Measurements from ENCODE around the gene ATP2A1.
A peak's percentile ranks its signal among the peaks of the same experiment; 100 is the strongest.

Gene ATP2A1

DNA sequence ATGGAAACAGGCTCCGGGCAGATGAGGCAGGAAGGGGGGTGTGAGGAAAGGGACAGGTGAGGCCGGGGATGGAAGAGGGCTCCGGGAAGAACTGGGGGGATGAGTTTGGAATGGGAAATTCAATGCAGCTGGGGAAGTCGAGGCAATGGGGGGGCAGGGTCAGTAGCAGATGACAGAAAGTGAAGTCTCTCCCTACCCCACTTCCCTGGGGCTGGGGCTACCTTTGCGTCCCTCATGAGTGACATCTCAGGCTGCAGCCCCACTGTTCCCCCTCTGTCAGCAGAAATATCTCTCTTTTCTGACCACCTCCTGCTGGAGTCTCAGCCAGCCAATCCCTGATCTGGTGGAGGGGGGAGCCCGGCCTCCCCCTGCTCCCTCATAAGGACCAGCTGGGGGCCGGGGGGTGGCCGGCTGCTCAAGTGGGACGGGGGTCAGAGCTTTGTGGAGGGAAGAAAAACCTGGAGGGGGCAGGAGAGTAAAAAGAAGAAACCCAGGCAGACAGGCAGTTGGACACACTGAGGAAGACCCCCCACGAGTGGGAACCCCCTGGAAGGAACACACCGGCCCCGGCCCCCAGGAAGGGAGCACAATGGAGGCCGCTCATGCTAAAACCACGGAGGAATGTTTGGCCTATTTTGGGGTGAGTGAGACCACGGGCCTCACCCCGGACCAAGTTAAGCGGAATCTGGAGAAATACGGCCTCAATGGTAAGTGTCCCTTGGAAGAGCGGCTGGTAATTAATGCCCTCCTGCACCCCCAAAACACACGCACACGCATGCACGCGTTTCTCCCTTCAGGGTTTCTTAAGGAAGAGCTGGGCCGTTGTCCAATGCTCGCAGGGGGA lies at the start of gene ATP2A1:
ATP2A1 (plus strand) TSS at position 406 of the 844 bp plus-strand sequence; CDS start at position 590, 184 bp downstream.
- Histone ChIP-seq H3K4me1 (peaks cover 28 to 89% (median 73%) of the 10 kb centered on the region in 10 experiments), H4K20me1 (peaks cover 0 to 41% (median 31%) of the 10 kb centered on the region in 11 experiments; a peak in 17 of 22 replicates), H3K4me2 (peak within 1 kb of the TSS; percentile 82 to 100 (median 98)), H3K27me3 (no peaks in the 10 kb centered on the region), H3K4me3 (peak within 1 kb of the TSS; percentile 66 to 80 (median 75)), H3K27ac (peak within 1 kb of the TSS in 9 of 11 experiments; percentile 44 to 81 (median 75); a peak in 18 of 22 replicates), H3K9ac (peak within 1 kb of the TSS; percentile 72 to 86 (median 82)), H3K9me3 (replicated peaks in 1 of 11) (no peaks in the 10 kb centered on the region), H3K36me3 (peaks cover 15 to 33% (median 20%) of the 10 kb centered on the region in 11 experiments)
- no peak for TF ChIP-seq Cebpa-rat (IDR thresholded peaks at IDR 0.05)

- Histone ChIP-seq H3K27me3 (no peaks in the 10 kb centered on the region), H3K36me3 (peaks cover 98 to 100% (median 100%) of the 10 kb centered on the region in 11 experiments), H3K9me3 (replicated peaks in 1 of 11) (no peaks in the 10 kb centered on the region), H3K27ac (no peak overlapping the region), H3K4me2 (no peak overlapping the region), H3K4me3 (no peak overlapping the region), H4K20me1 (peaks cover 96 to 100% (median 100%) of the 10 kb centered on the region in 11 experiments), H3K4me1 (peaks cover 10 to 20% (median 13%) of the 10 kb centered on the region in 10 experiments), H3K9ac (no peak overlapping the region; a peak in 1 of 22 replicates)
- no peak for TF ChIP-seq Cebpa-rat (IDR thresholded peaks at IDR 0.05)
Measured at GRCh38 chr16:28829747-28830146, 48.5 kb upstream of the ATP2A1 start.

DNA sequence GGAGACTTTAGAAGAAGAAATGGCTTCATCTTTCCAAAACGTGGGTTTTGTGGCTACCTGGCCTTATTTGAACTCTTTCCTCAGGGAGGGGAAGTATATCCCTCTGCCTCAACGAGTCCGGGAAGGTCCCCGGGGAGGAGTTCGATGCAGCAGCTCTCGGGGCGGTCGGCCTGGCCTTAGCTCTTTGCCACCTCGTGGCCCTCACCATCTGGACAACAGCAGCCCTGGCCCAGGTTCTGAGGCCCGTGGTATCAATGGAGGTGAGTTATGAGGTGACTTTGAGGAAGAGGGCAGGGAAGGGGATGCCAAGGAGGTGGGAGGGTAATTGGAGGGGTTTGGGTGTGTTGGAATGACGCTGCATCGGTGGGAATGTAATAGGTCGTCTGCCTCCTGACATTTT lies 47.8 kb upstream of the ATP2A1 start:
- H3K27me3 ChIP-seq = no peaks in the 10 kb centered on the region
- no peaks in the 10 kb centered on the region for H3K9me3 ChIP-seq (replicated peaks in 1 of 11)
- H3K4me3 ChIP-seq = no peak overlapping the region
- no peak for TF ChIP-seq Cebpa-rat (IDR thresholded peaks at IDR 0.05)
- H3K27ac ChIP-seq = no peak overlapping the region; a peak in 1 of 22 replicates
- peaks cover 96 to 100% (median 100%) of the 10 kb centered on the region in 11 experiments for H4K20me1 ChIP-seq
- H3K36me3 ChIP-seq = peaks cover 100% of the 10 kb centered on the region in 11 experiments
- peak overlapping the region in 4 of 11 experiments; percentile 3 to 42 (median 22); a peak in 1 of 22 replicates for H3K9ac ChIP-seq
- peaks cover 2 to 13% (median 5%) of the 10 kb centered on the region in 10 experiments; a peak in 17 of 20 replicates for H3K4me1 ChIP-seq
- H3K4me2 ChIP-seq = no peak overlapping the region

GRCh38 chr16:28834349-28834748 lies 43.9 kb upstream of the ATP2A1 start:
- TF ChIP-seq Cebpa-rat (IDR thresholded peaks at IDR 0.05) = no peak
- Histone ChIP-seq H3K27me3 (no peaks in the 10 kb centered on the region), H3K36me3 (peaks cover 89 to 100% (median 100%) of the 10 kb centered on the region in 11 experiments), H3K4me1 (peaks cover 0 to 22% (median 1%) of the 10 kb centered on the region in 10 experiments; a peak in 9 of 20 replicates), H3K9me3 (replicated peaks in 1 of 11) (no peaks in the 10 kb centered on the region), H3K27ac (no peak overlapping the region), H3K4me3 (no peak overlapping the region), H3K4me2 (no peak overlapping the region), H4K20me1 (peaks cover 73 to 100% (median 100%) of the 10 kb centered on the region in 11 experiments; a peak in 21 of 22 replicates), H3K9ac (no peak overlapping the region)

DNA sequence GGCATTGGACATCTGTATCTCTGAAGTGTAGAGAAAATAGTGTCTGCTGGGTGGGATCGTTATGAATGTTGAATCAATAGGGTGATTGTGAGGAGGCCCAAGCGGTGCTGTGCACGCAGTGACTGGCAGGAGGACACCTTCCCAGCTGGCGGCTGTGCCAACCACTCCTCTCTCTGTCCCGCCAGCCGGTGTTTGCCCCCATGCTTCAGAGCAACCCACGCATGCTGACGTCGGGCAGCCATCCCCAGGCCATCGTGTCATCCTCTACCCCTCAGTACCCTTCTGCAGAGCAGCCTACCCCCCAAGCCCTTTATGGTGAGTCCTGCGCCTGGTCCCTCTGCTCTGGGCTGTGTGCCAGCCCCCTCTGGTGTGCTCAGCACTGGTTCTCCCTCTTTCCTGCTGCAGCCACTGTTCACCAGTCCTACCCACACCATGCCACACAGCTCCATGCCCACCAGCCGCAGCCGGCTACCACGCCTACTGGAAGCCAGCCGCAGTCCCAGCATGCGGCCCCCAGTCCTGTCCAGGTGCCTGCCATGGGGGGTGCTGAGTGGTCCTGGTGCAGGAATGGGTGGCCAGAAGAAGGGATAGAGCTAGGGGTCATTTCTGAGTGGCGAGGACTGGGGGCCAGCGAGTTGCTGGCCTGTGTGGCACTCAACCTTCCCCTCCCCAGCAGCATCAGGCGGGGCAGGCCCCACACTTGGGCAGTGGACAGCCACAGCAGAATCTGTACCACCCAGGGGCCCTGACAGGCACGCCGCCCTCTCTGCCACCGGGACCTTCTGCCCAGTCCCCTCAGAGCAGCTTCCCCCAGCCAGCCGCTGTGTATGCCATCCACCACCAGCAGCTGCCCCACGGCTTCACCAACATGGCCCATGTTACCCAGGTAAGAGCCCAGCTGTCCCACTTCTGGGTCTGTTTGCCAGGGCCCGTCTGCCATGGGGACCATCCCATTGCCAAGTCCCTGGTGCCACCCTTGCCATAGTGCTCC lies 43.1 kb upstream of the ATP2A1 start:
- no peak overlapping the region for H3K9ac ChIP-seq
- H3K27me3 ChIP-seq = no peaks in the 10 kb centered on the region
- no peaks in the 10 kb centered on the region for H3K9me3 ChIP-seq (replicated peaks in 1 of 11)
- H3K4me2 ChIP-seq = no peak overlapping the region
- H4K20me1 ChIP-seq = peaks cover 65 to 100% (median 100%) of the 10 kb centered on the region in 11 experiments; a peak in 21 of 22 replicates
- peaks cover 80 to 97% (median 92%) of the 10 kb centered on the region in 11 experiments for H3K36me3 ChIP-seq
- H3K27ac ChIP-seq = no peak overlapping the region
- TF ChIP-seq Cebpa-rat (IDR thresholded peaks at IDR 0.05) = no peak
- H3K4me3 ChIP-seq = no peak overlapping the region
- peaks cover 0 to 30% (median 6%) of the 10 kb centered on the region in 10 experiments; a peak in 9 of 20 replicates for H3K4me1 ChIP-seq

- Histone ChIP-seq H4K20me1 (peaks cover 56 to 100% (median 93%) of the 10 kb centered on the region in 11 experiments; a peak in 21 of 22 replicates), H3K4me2 (no peak overlapping the region), H3K4me3 (no peak overlapping the region), H3K9ac (no peak overlapping the region), H3K27ac (no peak overlapping the region), H3K9me3 (replicated peaks in 1 of 11) (no peaks in the 10 kb centered on the region), H3K27me3 (no peaks in the 10 kb centered on the region), H3K4me1 (peaks cover 0 to 34% (median 7%) of the 10 kb centered on the region in 10 experiments; a peak in 9 of 20 replicates), H3K36me3 (peaks cover 72 to 97% (median 89%) of the 10 kb centered on the region in 11 experiments)
- no peak for TF ChIP-seq Cebpa-rat (IDR thresholded peaks at IDR 0.05)
Measured at GRCh38 chr16:28835864-28836760, 42.2 kb upstream of the ATP2A1 start.

GRCh38 chr16:28836761-28837064 lies 41.6 kb upstream of the ATP2A1 start:
- Histone ChIP-seq H4K20me1 (peaks cover 51 to 100% (median 87%) of the 10 kb centered on the region in 11 experiments; a peak in 21 of 22 replicates), H3K4me1 (peaks cover 0 to 34% (median 7%) of the 10 kb centered on the region in 10 experiments; a peak in 9 of 20 replicates), H3K27ac (no peak overlapping the region), H3K9ac (no peak overlapping the region), H3K9me3 (replicated peaks in 1 of 11) (no peaks in the 10 kb centered on the region), H3K4me2 (no peak overlapping the region), H3K4me3 (no peak overlapping the region), H3K27me3 (no peaks in the 10 kb centered on the region), H3K36me3 (peaks cover 72 to 97% (median 89%) of the 10 kb centered on the region in 11 experiments)
- no peak for TF ChIP-seq Cebpa-rat (IDR thresholded peaks at IDR 0.05)

All from BLaER1 treated with 17β-estradiol and CSF1 and Interleukin-3, amounts not matched to agents 10 nM and 100 nM (cell line).